ENCODE data around the gene CD44.

GRCh38 chr11:35138943-35139721 lies at the start of gene CD44:
- no peak for TF ChIP-seq EZH2 (IDR thresholded peaks at IDR 0.05; ENCODE audit: insufficient read depth, poor library complexity, severe bottlenecking)
- 0 out of 2 replicates have a peak, but pooled peaks have one; percentile 35 for TF ChIP-seq EZH2phosphoT487 (IDR thresholded peaks at IDR 0.05; ENCODE audit: insufficient read depth, low read depth)

Data from GM23248 (cell line).